RKO (cell line): ENCODE measurements around the gene RASGEF1B.

Experiments used
- DNase-seq: peaks from one replicate; pipeline ENCODE4 v3.0.0-alpha.2; 2016; ENCODE audit warnings: low spot score

RASGEF1B gene

DNA sequence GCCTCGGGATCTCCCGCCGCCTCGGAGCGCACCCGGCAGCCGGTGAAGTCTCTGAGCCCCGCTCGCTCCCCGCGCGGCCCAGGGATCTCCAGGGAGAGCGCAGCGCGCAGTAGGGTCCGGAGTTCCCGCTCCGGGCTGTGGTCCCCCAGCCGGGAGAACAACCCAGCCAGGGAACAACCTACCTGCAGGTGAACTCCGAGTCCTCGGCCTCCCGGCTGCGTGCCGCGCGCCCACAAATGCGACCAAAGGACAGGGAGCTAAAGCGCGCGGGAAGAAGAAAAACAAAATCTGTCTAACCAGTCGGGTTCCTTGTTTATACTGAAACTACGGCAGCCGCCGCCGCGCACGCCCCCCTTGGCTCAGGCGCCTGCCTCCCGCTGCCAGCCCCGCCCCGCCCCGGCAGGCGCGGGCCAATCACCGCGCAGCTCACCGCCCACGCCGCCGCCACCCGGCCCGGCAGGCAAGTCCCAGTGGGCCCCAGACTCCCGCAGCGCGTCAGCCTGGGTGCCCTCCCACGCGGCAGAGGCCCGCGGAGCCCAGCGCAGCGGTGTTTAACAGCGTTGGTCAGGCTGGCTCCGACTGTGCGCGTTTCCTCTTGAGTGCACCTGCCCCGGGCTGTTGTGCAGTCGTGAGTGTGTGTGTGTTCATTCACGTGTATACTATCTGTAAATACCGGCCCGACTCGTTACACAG, at the start of gene RASGEF1B:
RASGEF1B (minus strand) TSS at position 320 of the 693 bp plus-strand sequence. CDS start 12,399 bp downstream, outside the sequence.
- peak; percentile 84 for DNase-seq

GRCh38 chr4:81519856-81520255, 48.1 kb upstream of the RASGEF1B start:
- DNase-seq: no peak

- DNase-seq: no peak
These were observed 47.7 kb upstream of the RASGEF1B start for GRCh38 chr4:81519427-81519773.

DNA sequence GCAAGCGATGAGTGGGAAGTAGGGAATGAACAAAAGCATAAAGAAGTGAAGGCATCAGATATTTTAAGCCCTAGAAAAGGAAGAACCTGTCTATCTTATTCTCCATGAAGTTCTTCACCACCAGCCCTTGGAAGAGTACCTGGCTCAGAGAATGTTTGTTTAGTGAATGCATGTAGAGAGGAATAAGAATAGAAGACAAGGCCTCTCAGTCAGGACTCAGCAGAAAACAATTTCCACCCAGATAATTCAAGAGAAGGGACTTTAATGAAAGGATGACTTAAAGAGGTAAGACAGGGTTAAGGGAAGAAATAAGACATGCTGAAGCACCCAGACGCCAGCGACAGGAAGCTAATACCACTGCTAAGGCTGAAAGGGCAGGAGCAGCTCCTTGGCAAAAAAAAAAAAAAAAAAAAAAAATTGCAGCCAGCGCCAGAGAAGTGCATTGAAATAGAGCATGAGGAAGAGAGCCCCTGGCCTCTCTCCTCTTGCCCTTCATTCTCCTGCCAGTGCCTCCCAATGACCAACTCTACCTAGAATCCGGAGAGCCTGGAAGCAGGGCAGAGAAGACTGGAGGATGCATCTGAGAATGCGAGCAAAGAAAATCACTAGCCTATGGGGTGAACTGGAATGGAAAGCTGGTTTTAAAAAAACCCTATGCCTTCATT, 47.2 kb upstream of the RASGEF1B start:
- no peak for DNase-seq

GRCh38 chr4:81516241-81516640, 44.5 kb upstream of the RASGEF1B start:
- DNase-seq: no peak

DNA sequence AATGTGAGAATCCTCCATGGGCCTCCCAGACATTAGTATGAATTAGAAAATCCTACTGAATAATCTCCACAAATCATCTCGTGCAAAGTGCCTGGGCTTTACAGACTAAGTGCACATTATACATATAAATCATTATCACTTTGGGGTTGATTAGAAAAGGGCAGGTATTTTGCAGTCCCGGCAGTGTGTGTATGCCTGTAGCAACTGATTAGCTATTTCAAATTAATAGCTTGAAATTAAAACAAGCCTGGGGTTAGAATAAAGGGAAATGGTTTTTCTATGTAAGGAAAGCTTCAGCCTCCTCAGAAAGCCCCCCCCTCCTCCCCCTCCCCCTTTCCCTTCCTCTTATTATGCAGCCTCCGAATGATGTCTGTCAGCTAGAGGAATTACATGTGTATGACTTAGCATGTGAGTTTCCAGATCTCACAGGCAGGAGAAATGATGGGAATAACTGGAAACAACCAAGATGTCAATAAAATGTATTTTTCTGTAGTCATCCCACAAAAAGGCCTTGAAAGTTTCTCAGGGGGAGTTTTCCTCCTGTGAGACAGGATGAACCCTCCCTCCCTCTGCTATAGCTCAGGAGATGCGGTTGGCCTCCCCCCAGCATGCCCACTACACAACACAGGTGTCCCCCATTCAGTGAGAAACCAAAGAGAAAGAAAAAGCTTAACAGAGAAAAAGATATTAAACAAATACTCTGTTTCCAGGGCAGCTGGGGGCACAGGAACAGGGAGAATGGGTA, 41.2 kb upstream of the RASGEF1B start:
- no peak for DNase-seq

- DNase-seq: no peak
These were observed 40.5 kb upstream of the RASGEF1B start for GRCh38 chr4:81512001-81512756.

GRCh38 chr4:81510643-81511178, 39.0 kb upstream of the RASGEF1B start:
- no peak for DNase-seq

- no peak for DNase-seq
These were observed 38.1 kb upstream of the RASGEF1B start for GRCh38 chr4:81509822-81510221.

GRCh38 chr4:81509191-81509590, 37.5 kb upstream of the RASGEF1B start:
- no peak for DNase-seq

DNA sequence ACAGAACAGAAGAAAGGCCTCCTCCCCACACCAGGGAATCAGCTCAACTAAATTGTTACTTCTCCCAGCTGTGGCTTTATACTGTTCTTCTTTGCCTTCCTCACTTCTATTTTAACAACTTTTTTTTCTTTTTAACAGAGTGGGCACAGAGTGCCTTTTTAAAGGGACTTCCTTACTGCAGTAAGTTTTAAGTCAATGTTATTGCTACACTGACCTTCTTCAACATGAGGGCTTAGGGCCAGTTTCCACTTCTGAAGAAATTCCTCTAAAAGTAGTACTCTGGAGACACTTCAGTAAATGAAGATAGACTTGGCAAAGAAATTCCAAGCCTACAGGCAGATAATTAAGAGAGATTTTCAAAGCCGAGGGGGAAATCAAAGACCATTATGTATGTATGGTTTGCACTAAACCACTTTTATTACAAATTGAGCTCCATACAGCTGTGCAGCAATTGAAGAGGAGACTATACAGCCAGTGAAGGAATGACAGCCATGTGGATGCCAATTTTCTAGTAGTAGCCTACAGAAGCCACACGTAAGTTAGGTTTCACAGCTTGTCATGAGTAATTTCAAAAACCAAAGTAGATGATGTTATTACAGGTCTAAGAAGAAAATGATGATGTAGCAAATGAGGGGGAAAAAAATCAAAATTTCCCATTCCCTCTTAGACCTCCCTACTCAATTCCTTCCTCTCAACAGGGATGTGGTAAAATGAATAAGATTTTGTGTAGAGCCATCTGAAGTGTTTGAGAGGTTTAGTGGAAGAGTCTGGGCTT, 36.9 kb upstream of the RASGEF1B start:
- no peak for DNase-seq

DNA sequence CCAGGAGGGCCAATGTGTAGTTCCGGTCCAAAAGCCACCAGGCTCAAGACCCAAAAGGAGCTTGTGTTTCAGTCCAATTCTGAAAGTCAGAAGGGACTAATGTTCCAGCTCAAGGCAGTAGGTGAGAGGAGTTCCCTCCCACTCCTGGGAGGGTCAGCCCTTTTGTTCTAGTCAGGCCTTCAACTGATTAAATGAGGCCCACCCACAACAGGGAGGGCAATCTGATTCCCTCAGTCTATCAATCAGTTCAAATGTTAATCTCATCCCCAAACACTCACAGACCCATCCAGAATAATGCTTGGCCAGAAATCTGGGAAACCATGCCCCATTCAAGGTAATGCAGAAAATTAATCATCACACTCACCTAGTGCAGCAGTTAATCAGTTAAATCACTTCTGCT, 35.8 kb upstream of the RASGEF1B start:
- DNase-seq: no peak

- no peak for DNase-seq
These were observed 35.0 kb upstream of the RASGEF1B start for GRCh38 chr4:81506731-81507130.

- DNase-seq: no peak
These were observed 34.0 kb upstream of the RASGEF1B start for GRCh38 chr4:81505726-81506125.

DNA sequence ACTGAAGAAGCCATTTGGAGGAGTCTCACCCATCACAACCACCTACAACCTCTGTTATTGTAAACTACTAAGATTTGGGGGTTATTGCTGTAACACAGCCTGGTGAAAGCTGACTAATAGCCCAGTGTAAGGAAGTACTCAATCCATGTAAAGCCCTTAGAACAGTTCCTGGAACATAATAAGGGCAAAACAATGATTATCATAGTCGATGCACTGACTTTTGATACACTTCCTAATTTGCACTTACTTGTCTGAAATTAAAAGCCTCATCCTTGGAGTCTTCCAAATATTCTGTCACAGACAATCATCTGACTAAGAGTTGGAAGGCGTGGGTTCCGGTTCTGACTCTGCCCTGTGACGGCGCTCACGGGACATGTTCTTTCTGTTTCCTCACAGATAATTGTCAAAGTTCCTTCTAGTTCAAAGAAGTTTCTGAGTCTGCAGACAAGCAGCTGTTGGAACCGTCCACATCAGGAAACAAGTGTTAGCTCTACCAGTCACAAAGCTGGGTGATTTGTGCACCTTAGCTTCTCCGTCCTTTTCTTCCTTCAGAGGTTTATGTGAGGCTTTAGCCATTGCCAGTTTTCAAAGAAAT, 33.4 kb upstream of the RASGEF1B start:
- no peak for DNase-seq

- DNase-seq: no peak
These were observed 32.7 kb upstream of the RASGEF1B start for GRCh38 chr4:81504112-81505003.

DNA sequence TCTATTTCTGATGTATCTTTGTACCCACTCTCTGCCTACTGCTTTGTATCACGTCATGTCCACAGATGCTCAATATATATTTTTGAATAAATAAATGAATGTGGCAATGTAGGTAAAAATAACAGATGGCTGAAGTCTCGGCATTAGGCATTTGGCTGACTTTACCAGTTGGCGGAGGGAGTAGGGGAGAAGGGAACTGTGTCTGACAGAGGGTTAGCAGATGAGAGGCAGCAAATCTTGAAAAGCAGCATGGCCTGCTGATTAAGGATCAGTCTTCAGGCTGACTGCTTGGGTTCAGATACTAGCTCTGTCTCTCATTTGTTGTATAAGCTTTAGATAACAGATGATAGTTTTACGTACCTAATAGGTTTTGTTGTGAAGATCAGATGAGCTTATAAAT, 31.9 kb upstream of the RASGEF1B start:
- no peak for DNase-seq

GRCh38 chr4:81502564-81502963, 30.9 kb upstream of the RASGEF1B start:
- DNase-seq: no peak

GRCh38 chr4:81499840-81500239, 28.1 kb upstream of the RASGEF1B start:
- DNase-seq: no peak

DNA sequence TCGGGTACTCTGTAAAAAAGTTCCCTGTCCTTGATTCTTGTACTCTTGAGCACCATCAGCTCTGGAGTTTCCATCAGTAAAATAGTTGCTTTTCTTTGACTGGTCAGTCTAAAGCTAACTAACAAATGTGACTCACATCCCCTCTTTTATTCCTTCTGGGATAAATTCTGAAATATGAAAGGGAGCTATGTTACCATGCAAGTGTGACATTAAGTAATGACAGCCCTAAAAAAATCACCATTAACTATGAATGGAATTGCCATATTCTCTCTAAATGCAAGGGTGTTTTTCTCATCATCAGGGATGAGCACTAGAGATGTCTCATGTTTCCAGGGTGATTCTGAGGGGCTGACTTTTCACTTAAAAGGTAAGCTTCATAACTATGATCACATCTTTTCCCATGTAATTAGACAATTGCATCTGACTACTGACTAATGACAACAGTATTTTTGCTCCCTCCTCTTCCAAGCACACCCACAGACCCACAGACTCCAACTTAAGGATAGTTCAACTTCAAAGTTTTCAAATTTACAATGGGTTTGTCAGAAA, 26.9 kb upstream of the RASGEF1B start:
- DNase-seq: no peak
